ENCODE data around the gene DNAJC1.
"Not testable (repeated sequence)": the region's sequence is repeated elsewhere in the genome, so short reads cannot be mapped to it uniquely, and the experiment has no call there.

Gene DNAJC1

DNA sequence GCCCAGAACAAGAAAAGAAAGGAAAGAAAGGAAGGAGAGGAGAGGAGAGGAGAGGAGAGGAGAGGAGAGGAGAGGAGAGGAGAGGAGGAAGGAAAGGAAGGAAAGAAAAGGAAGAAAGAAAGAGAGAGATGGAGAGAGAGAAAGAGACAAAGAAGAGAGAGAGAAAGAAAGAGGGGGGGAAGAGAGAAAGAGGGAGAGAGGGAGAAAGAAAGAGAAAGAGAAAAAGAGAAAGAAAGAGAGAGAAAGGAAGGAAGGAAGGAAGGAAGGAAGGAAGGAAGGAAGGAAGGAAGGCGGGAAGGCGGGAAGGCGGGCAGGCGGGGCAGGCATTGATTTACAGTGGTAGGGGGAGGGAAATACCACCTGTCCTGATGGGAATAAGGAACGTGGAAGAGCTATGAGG is 92.7 kb downstream of the DNAJC1 start:
- no peak for DNase-seq (ENCODE audit: low read depth in 2 of 3, low spot score in 2 of 3)

- no peak for DNase-seq (ENCODE audit: low read depth in 2 of 3, low spot score in 2 of 3)
Measured at GRCh38 chr10:21907436-21907835, 96.1 kb downstream of the DNAJC1 start.

GRCh38 chr10:21904930-21905329 is 98.6 kb downstream of the DNAJC1 start:
- no peak for DNase-seq (ENCODE audit: low read depth in 2 of 3, low spot score in 2 of 3)

GRCh38 chr10:21899736-21900135 is 103.8 kb downstream of the DNAJC1 start:
- DNase-seq (ENCODE audit: low read depth in 2 of 3, low spot score in 2 of 3), result no peak

DNA sequence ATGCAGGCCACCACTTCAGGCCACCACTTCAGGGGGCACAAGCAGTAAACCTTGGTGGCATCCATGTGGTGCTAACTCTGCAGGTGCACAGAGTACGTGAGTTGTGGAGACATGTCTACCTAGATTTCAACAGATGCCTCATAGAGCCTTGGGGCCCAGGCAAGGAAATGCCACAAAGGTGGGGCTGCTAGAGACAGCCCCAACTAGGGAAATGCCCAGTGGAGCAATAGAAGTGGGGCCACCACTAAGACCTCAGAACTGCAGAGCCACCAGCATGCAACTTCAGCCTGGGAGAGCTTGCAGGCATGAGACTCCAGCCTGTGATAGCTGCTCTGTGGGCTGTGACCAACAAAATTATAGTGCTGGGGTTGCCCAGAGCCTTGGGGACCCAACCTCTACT is 107.6 kb downstream of the DNAJC1 start:
- DNase-seq (ENCODE audit: low read depth in 2 of 3, low spot score in 2 of 3), result no peak

DNA sequence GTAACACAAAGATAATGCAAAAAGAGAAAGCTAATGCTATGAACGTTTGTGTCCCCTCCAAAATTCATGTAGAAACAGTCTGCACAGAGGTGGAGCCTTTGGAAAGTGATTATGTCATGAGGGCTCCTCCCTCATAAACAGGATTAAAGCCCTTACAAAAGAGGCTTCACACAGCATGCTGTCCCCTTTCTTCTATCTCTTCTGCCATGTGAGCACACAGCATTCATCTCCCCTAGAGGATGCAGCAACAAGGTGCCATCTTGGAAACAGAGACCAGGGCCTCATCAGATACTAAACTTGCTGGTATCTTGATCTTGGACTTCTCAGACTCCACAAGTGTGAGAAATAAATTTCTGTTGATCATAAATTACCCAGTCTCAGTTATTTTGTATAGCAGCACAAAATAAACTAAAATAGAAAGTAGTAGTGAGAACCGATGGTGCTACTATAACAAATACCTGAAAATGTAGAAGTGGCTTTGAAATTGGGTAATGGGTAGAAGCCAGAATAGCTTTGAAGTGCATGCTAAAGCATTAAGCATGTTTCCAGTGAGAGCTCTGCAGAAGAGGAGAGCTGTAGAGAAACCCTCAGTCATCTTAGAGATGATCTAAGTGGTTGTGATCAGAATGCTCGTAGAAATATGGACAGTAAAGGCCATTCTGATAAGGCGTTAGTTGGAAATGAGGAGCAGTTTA is 108.7 kb downstream of the DNAJC1 start:
- DNase-seq (ENCODE audit: low read depth in 2 of 3, low spot score in 2 of 3), result no peak

DNA sequence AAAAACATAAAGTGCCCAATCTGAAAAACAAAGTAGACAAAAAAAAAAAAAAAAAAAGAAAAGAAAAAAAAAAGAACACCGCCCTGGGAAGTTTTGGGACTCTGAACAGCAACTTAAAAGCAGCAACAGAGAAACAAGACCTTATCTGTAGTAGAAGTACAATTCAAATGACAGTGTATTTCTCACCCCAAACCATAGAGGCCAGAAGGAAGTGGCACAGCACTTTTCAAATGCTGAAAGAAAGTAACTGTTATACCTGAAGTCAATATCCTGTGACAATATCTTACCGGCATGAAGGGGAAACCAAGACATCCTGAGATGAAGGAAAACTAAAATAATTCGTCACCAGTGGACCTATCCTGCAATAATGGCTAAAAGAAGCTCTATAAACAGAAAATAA is 112.1 kb downstream of the DNAJC1 start:
- DNase-seq (ENCODE audit: low read depth in 2 of 3, low spot score in 2 of 3), result no peak

GRCh38 chr10:21889477-21890275 is 113.9 kb downstream of the DNAJC1 start:
- DNase-seq (ENCODE audit: low read depth in 2 of 3, low spot score in 2 of 3), result no peak

DNA sequence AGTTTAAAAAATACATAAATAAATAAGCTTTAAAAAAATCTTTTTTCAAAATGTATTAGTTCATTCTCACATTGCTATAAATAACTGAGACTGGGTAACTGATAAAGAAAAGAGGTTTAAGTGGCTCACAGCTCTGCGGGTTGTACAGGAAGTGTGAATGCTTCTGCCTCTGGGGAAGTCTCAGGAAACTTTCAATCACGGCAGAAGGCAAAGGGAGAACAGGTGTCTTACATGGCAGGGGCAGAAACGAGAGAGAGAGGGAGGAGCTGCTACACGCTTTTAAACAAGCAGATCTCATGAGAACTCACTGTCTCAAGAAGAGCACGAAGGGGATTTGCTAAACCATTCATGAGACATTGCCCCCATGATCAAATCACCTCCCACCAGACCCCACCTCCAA is 114.6 kb downstream of the DNAJC1 start:
- no peak for DNase-seq (ENCODE audit: low read depth in 2 of 3, low spot score in 2 of 3)

DNA sequence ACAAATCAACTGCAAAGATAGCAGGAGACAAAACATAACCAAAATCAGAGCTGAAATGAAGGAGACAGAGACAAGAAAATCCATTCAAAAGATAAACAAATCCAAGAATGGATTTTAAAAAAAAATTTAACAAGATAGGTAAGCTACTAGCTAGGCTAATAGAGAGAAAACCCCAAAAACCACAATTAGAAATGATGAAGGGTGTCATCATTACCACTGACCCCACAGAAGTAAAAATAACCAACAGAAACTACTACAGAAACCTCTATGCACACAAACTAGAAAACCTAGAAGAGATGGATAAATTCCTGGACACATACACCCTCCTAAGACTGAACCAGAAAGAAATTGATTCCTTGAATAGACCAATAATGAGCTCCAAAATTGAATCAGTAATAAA is 117.6 kb downstream of the DNAJC1 start:
- DNase-seq (ENCODE audit: low read depth in 2 of 3, low spot score in 2 of 3), result no peak

DNA sequence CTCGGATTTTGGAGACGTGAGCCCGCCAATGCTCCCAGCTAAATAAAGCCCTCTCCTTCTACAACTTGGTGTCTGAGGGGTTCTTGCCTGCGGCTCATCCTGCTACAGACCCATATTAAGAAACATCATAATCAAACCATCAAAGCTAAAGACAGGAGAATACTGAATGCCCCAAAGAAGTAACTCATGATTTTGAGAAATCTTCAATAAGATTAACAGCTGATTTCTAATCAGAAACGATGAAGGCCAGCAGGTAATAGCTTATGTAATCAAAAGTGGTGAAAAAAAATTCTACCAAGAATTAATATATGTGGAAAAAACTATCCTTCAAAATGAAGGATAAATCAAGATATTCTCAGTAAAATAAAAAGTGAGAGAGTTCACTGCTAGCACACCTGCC is 130.3 kb downstream of the DNAJC1 start:
- DNase-seq (ENCODE audit: low read depth in 2 of 3, low spot score in 2 of 3), result no peak

- DNase-seq (ENCODE audit: low read depth in 2 of 3, low spot score in 2 of 3), result not testable (repeated sequence)
Measured at GRCh38 chr10:21872771-21873170, 130.8 kb downstream of the DNAJC1 start.

- DNase-seq (ENCODE audit: low read depth in 2 of 3, low spot score in 2 of 3), result no peak
Measured at GRCh38 chr10:21870849-21871248, 132.7 kb downstream of the DNAJC1 start.

DNA sequence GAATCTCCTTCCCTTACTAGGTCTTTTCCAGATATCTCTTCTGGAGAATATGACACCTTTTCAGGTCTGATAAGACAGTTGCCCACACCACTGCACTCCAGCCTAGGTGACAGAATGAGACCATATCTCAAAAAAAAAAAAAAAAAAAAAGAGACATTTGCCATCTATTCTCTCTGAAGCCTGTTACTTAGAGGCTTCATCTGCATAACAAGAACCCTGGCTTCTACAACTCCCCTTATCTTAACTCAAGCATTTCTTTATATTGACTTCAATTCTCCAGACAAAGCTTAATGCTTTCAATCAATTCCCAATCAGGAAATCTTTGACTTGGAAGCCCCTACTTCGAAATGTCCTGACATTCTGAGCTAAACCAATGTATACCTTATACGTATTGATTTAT is 134.4 kb downstream of the DNAJC1 start:
- DNase-seq (ENCODE audit: low read depth in 2 of 3, low spot score in 2 of 3), result not testable (repeated sequence)

GRCh38 chr10:21860718-21861117 is 142.8 kb downstream of the DNAJC1 start:
- no peak for DNase-seq (ENCODE audit: low read depth in 2 of 3, low spot score in 2 of 3)

GRCh38 chr10:21858455-21858854 is 145.1 kb downstream of the DNAJC1 start:
- DNase-seq (ENCODE audit: low read depth in 2 of 3, low spot score in 2 of 3), result no peak

DNA sequence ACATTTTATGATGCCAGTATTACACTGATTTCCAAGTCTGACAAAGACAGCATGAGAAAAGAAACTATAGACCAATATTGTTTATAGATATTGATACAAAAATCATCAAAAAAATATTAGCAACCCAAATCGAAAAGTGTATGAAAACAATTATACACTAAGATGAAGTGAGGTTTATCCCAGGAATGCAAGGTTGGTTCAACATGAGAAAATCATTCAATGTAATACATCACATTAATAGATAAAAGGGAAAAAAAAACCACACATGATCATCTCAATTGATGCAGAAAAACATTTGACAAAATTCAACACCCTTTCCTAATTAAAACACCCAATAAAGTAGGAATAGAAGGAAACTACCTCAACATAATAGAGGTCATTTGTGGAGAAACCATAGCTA is 153.9 kb downstream of the DNAJC1 start:
- no peak for DNase-seq (ENCODE audit: low read depth in 2 of 3, low spot score in 2 of 3)

DNA sequence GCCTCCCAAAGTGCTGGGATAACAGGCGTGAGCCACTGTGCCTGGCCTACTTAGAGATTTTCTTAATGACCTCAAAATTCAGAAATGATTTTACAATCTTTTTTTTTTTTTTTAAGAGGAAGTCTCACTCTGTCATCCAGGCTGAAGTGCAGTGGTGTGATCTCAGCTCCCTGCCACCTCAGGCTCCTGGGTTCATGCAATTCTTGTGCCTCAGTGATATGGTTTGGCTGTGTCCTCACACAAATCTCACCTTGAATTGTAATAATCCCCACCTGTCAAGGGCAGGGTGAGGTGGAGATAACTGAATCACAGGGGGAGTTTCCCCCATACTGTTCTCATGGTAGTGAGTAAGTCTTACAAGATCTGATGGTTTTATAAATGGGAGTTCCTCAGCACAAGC is 159.9 kb downstream of the DNAJC1 start:
- DNase-seq (ENCODE audit: low read depth in 2 of 3, low spot score in 2 of 3), result no peak

GRCh38 chr10:21841273-21841672 is 162.3 kb downstream of the DNAJC1 start:
- not testable (repeated sequence) for DNase-seq (ENCODE audit: low read depth in 2 of 3, low spot score in 2 of 3)

- DNase-seq (ENCODE audit: low read depth in 2 of 3, low spot score in 2 of 3), result not testable (repeated sequence)
Measured at GRCh38 chr10:21837487-21837886, 166.0 kb downstream of the DNAJC1 start.

DNA sequence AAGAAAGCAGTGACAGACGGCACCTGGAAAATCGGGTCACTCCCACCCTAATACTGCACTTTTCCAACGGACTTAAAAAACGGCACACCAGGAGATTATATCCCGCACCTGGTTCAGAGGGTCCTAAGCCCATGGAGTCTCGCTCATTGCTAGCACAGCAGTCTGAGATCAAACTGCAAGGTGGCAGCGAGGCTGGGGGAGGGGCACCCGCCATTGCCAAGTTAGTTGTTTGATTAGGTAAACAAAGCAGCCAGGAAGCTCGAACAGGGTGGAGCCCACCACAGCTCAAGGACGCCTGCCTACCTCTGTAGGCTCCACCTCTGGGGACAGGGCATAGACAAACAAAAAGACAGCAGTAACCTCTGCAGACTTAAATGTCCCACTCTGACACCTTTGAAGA is 169.0 kb downstream of the DNAJC1 start:
- DNase-seq (ENCODE audit: low read depth in 2 of 3, low spot score in 2 of 3), result not testable (repeated sequence)

DNA sequence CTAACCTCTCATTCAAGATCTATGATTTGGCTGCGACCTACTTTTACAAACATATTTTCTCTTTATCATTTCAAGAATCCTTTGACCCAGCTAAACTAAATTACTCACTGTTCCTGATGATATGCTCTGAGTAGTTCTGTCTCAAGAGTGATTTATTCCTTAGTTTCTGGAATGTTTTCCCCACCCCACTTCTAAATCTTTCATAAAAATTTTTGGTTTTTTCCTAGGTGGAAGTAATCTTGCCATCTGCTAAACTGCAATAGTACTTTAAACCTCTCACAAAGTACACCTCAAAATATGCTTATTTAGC is 170.8 kb downstream of the DNAJC1 start:
- DNase-seq (ENCODE audit: low read depth in 2 of 3, low spot score in 2 of 3), result no peak
